ENCODE measurements around the gene ZNF550. TPM values are rescaled to one million over a fixed set of nuclear protein-coding genes. Genes with fewer than 3 reads are reported as not detected.
A peak's percentile ranks its signal among the peaks of the same experiment; 100 is the strongest.
"Not testable (repeated sequence)": the region's sequence is repeated elsewhere in the genome, so short reads cannot be mapped to it uniquely, and the experiment has no call there.

Gene ZNF550
- total RNA-seq, 4 donors from 2014 or later = 6.6 to 11.0 (median 8.0) TPM

DNA sequence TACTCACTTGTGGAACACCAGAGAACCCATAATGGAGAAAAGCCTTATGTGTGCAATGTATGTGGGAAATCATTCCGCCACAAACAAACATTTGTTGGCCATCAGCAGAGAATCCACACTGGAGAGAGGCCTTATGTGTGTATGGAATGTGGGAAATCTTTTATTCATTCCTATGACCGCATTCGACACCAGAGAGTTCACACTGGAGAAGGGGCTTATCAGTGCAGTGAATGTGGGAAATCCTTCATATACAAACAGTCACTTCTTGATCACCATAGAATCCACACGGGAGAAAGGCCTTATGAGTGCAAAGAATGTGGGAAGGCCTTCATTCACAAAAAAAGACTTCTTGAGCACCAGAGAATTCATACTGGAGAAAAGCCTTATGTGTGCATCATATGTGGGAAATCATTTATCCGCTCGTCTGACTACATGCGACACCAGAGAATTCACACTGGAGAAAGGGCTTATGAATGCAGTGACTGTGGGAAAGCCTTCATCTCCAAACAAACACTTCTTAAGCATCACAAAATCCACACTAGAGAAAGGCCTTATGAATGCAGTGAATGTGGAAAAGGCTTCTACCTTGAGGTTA is 21.6 kb downstream of the ZNF550 start:
- WGBS, 2 donors = 97 to 99% methylated on average over 7 of the region's 7 CpGs

DNA sequence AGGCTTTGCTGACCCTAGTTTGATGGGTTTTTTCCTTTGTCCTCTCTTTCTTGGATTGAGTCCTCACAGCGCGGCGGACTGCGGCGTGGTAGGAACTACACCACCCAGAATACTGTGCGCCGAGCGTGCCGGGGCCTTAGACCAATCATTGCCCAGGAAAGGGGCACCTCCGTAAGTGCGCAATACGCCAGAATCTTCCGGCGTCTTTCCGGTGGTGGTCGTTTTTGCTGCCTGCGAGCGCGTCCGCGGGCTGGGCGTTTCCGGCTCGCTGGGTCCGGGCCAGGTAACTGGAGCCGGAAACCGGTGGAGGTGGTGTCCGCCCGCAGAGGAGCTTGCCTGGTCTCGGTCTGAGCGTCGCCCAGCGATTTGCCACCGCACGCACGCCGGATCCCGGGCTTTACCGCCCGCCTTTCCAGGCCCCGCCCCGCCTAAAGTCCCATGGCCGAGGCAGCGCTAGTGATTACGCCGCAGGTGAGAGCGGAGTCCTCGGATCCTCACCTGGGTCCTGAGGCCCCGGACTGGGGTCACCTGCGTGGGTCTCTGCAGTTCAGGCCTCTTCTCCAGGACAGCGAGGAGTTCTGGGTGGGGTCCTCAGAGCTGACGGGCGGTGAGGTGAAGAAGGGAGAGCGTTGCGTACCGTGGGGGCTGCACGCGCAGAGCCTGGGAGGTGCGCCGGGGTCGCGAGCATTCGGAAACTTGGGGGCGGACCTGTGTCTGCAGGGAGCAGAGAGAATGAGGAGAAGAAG is 32.4 kb downstream of the ZNF550 start, which contains the start of gene ZNF549:
Gene ZNF549 (plus strand): TSS at position 221 of the 746 bp plus-strand sequence. CDS start 218 bp downstream, at position 439.
- Histone ChIP-seq H3K36me3 (peaks cover 0 to 37% (median 3%) of the 10 kb centered on the region in 3 donors), H3K27me3 (no peaks in the 10 kb centered on the region), H3K4me3 (peak within 1 kb of the TSS; percentile 60 to 82 (median 67)), H3K9me3 (peaks cover 0 to 46% (median 7%) of the 10 kb centered on the region in 4 donors), H3K27ac (peak within 1 kb of the TSS; percentile 49 to 83 (median 80)), H3K4me1 (peaks cover 0 to 18% (median 5%) of the 10 kb centered on the region in 4 donors)
- WGBS, 2 donors = 4 to 5% methylated on average over 42 to 56 of the region's 64 CpGs
- TF ChIP-seq EP300 (IDR thresholded peaks at IDR 0.05) (peak in 1 of 2 donors; percentile 74), POLR2A (IDR thresholded peaks at IDR 0.05) (no peak)
- TF ChIP-seq, protein P1, sequence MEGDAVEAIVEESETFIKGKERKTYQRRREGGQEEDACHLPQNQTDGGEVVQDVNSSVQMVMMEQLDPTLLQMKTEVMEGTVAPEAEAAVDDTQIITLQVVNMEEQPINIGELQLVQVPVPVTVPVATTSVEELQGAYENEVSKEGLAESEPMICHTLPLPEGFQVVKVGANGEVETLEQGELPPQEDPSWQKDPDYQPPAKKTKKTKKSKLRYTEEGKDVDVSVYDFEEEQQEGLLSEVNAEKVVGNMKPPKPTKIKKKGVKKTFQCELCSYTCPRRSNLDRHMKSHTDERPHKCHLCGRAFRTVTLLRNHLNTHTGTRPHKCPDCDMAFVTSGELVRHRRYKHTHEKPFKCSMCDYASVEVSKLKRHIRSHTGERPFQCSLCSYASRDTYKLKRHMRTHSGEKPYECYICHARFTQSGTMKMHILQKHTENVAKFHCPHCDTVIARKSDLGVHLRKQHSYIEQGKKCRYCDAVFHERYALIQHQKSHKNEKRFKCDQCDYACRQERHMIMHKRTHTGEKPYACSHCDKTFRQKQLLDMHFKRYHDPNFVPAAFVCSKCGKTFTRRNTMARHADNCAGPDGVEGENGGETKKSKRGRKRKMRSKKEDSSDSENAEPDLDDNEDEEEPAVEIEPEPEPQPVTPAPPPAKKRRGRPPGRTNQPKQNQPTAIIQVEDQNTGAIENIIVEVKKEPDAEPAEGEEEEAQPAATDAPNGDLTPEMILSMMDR (IDR thresholded peaks at IDR 0.05) = peak in 1 of 5 experiments; percentile 33
- peak; percentile 64 to 80 for DNase-seq (ENCODE audit: low spot score in 2 of 2)

More for the DNA sequence above, 21.6 kb downstream of the ZNF550 start:
- no peaks in the 10 kb centered on the region for H3K4me1 ChIP-seq
- H3K4me3 ChIP-seq = no peak overlapping the region
- no peak overlapping the region for H3K27ac ChIP-seq
- TF ChIP-seq, protein P1 (IDR thresholded peaks at IDR 0.05) = no peak
- no peak for TF ChIP-seq EP300 (IDR thresholded peaks at IDR 0.05)
- TF ChIP-seq POLR2A (IDR thresholded peaks at IDR 0.05) = no peak
- H3K36me3 ChIP-seq = peaks cover 20 to 100% (median 39%) of the 10 kb centered on the region in 3 donors
- H3K27me3 ChIP-seq = no peaks in the 10 kb centered on the region
- peaks cover 9 to 100% (median 71%) of the 10 kb centered on the region in 4 donors for H3K9me3 ChIP-seq
- no peak for DNase-seq (ENCODE audit: low spot score in 2 of 2)

- peaks cover 0 to 69% (median 10%) of the 10 kb centered on the region in 4 donors for H3K9me3 ChIP-seq
- not testable (repeated sequence) for H3K4me3 ChIP-seq; DNase-seq (ENCODE audit: low spot score in 2 of 2); H3K27me3 ChIP-seq; H3K27ac ChIP-seq; H3K4me1 ChIP-seq
- peaks cover 0 to 61% (median 0%) of the 10 kb centered on the region in 3 donors for H3K36me3 ChIP-seq
- WGBS, 2 donors = 73 to 75% methylated on average over 4 of the region's 4 CpGs
These were observed 41.6 kb downstream of the ZNF550 start for GRCh38 chr19:57518021-57518420.

DNA sequence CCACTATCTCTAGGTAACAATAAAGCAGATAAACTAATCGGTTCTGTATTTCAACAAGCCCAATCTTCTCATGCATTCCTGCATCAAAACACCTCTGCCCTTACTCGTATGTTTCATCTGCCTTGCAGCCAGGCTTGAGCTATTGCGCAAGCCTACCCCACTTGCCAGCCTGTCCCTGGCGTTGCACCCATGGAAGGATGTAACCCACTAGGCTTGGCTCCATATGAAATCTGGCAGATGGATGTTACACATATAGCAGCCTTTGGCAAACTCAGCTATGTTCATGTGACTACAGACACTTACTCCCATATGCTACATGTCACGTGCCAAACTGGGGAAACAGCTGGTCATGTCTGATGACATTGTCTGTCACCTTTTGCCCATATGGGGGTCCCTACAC is 44.4 kb downstream of the ZNF550 start:
- WGBS, 2 donors = 85 to 87% methylated on average over 5 of the region's 5 CpGs

DNA sequence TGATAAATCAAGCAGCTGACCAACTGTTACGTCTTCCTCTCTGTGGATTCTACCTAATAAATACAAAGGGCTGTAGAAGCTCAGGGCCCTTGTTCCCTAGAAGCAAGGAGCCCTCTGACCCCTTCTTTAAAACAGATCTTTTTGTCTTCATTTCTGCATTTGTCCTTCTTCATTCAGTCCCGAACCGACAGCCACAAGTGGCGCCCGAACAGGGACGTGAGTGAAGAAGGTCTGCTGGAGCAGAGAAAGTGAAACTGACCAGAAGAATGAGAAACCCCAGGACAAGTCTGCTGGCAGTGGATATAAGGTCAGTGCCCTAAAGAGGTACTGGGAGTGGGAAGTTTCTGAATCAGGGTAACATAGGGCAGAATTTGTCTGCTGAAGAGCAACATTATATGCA is 46.8 kb downstream of the ZNF550 start:
- Histone ChIP-seq H3K4me3 (no peak overlapping the region), H3K9me3 (peaks cover 0 to 92% (median 24%) of the 10 kb centered on the region in 4 donors), H3K27ac (no peak overlapping the region), H3K27me3 (no peaks in the 10 kb centered on the region), H3K36me3 (peaks cover 0 to 88% (median 0%) of the 10 kb centered on the region in 3 donors), H3K4me1 (no peaks in the 10 kb centered on the region)
- DNase-seq (ENCODE audit: low spot score in 2 of 2) = no peak
- TF ChIP-seq POLR2A (IDR thresholded peaks at IDR 0.05) = no peak
- TF ChIP-seq, protein P1 (IDR thresholded peaks at IDR 0.05) = no peak
- TF ChIP-seq EP300 (IDR thresholded peaks at IDR 0.05) = no peak
- 90 to 93% methylated on average over 6 of the region's 6 CpGs for WGBS, 2 donors

More for the DNA sequence above, 44.4 kb downstream of the ZNF550 start:
- no peaks in the 10 kb centered on the region for H3K27me3 ChIP-seq
- no peak overlapping the region for H3K4me3 ChIP-seq
- no peak for DNase-seq (ENCODE audit: low spot score in 2 of 2)
- H3K36me3 ChIP-seq = peaks cover 0 to 79% (median 0%) of the 10 kb centered on the region in 3 donors
- H3K4me1 ChIP-seq = no peaks in the 10 kb centered on the region
- peaks cover 0 to 87% (median 20%) of the 10 kb centered on the region in 4 donors for H3K9me3 ChIP-seq
- H3K27ac ChIP-seq = no peak overlapping the region
- TF ChIP-seq EP300 (IDR thresholded peaks at IDR 0.05) (no peak), POLR2A (IDR thresholded peaks at IDR 0.05) (no peak)
- TF ChIP-seq, protein P1 (IDR thresholded peaks at IDR 0.05) = no peak
